ENCODE results near the gene UBE2O. TPM values are rescaled to one million over a fixed set of nuclear protein-coding genes. Genes with fewer than 3 reads are reported as not detected.

Gene UBE2O
- total RNA-seq, 2 experiments from 2014 or later = 26.5 to 28.9 TPM

DNA sequence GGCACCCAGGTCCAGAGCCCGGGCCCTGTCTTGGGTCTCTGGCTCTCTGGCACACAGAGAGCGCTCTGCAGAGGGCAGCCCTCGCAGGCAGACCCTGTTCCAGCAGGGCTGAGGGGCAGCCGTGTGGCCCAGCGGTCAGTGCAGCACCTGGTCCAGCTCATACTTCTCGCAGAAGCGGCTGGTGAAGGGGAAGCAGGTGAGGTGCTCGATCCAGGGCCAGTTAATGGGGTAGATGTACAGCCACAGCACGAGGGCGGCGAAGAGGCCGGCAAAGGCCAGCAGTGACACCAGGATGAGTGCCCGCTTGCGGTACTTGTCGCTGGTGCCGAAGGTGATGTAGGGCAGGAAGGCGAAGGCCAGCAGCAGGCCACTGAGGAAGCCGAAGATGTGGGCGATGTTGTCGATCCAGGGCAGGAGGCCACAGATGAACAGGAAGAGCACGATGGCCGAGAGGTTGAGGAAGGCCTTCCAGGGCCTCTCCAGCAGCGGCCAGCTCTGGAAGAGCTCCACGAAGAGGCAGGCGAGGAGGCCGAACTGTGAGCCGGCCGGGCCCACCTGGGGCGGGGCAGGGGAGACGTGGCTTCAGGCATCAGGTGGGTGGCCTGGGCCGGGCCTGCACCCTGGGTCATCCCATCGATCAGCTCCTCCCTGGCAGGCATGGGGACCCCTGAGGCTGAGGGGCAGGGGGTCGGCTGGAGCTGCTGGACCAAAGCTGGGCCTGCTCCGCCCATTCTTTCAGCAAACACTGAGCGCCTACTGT, 18.7 kb upstream of the UBE2O start:
- Mint-ChIP-seq H3K4me3 (no peak overlapping the region), H3K4me1 (no peaks in the 10 kb centered on the region), H3K36me3 (ENCODE audit: low read depth) (peaks cover 10% of the 10 kb centered on the region), H3K27ac (no peak overlapping the region), H3K27me3 (no peaks in the 10 kb centered on the region), H3K9me3 (no peaks in the 10 kb centered on the region)
- no peak for DNase-seq
- POLR2A ChIA-PET = interaction anchor here (2.0 kb wide), 1 partner anchor 20 kb away, joined by 6 read pairs; no protein-coding TSS in a partner anchor
- CTCF ChIA-PET = interaction anchor here (1.6 kb wide), 1 partner anchor 30 kb away, joined by 3 read pairs; no protein-coding TSS in a partner anchor

- no peak for DNase-seq
- H3K27ac Mint-ChIP-seq = no peak overlapping the region
- no peak overlapping the region for H3K4me3 Mint-ChIP-seq
- peaks cover 10% of the 10 kb centered on the region for H3K36me3 Mint-ChIP-seq (ENCODE audit: low read depth)
- no peaks in the 10 kb centered on the region for H3K9me3 Mint-ChIP-seq
- CTCF ChIA-PET = interaction anchor here (0.7 to 1.6 kb wide), 2 partner anchors 32 to 33 kb away, joined by 3 read pairs; no protein-coding TSS in a partner anchor
- H3K4me1 Mint-ChIP-seq = peaks cover 4% of the 10 kb centered on the region
- peaks cover 2% of the 10 kb centered on the region for H3K27me3 Mint-ChIP-seq
- POLR2A ChIA-PET = interaction anchor here (1.5 kb wide), 1 partner anchor 32 kb away, joined by 3 read pairs; no protein-coding TSS in a partner anchor
Measured at GRCh38 chr17:76469991-76470739, 17.2 kb upstream of the UBE2O start.

DNA sequence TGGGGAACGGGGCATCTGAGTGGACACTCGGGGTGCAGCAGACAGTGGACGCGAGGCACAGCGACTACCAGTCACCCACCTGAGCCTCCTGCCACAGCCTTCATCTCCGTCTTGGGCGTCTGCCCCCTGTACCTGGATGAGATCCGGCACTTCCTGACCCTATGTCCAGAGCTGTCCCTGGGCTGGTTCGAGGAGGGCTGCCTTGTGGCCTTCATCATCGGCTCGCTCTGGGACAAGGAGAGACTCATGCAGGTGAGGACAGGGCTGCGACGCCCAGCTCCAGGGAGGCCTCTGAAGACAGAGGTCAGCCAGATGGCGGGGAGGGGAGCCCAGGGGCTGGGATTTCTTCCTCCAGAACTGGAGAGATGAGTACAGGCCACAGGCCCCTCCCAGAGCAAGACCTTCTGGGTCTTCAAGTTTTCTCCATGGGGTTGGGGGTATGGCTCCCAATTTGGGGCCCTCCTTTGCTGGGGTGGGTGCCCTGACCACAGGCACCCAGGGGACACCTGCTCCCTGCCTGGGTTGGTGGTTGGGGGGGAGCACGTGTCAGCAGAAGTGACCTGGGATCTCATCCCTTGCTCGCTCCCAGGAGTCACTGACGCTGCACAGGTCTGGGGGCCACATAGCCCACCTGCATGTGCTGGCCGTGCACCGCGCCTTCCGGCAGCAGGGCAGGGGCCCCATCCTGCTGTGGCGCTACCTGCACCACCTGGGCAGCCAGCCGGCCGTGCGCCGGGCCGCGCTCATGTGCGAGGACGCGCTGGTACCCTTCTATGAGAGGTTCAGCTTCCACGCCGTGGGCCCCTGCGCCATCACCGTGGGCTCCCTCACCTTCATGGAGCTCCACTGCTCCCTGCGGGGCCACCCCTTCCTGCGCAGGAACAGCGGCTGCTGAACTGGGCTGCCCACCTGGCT, 16.4 kb upstream of the UBE2O start:
- no peaks in the 10 kb centered on the region for H3K9me3 Mint-ChIP-seq
- ChIA-PET POLR2A (interaction anchor here (1.4 to 1.5 kb wide), 2 partner anchors 10 to 33 kb away, joined by 3 read pairs; no protein-coding TSS in a partner anchor), CTCF (interaction anchor here (0.7 to 3.1 kb wide), 2 partner anchors 33 to 34 kb away, joined by 3 to 20 read pairs; partner anchors contain the start of gene RHBDF2)
- DNase-seq = no peak
- peaks cover 10% of the 10 kb centered on the region for H3K36me3 Mint-ChIP-seq (ENCODE audit: low read depth)
- H3K27ac Mint-ChIP-seq = no peak overlapping the region
- peaks cover 4% of the 10 kb centered on the region for H3K4me1 Mint-ChIP-seq
- peaks cover 2% of the 10 kb centered on the region for H3K27me3 Mint-ChIP-seq
- H3K4me3 Mint-ChIP-seq = no peak overlapping the region

DNA sequence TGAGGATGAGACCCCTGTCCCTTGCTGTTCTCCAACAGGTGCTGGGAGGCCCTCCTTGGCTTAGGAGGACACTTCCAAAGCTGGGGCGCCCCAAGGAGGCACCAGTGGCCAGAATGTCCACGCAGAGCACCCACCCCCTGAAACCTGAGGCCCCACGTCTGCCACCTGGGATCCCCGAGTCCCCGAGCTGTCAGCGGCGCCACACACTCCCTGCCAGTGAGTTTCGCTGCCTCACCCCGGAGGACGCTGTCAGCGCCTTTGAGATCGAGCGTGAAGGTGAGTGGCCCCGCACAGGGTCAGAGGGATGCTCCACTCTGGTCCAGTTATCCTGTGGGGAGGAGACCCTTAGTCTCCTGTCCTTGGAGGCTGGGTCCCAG, 15.7 kb upstream of the UBE2O start:
- POLR2A ChIA-PET = interaction anchor here (1.4 to 1.6 kb wide), 3 partner anchors 9 to 34 kb away, joined by 3 to 5 read pairs (median 3); no protein-coding TSS in a partner anchor
- H3K36me3 Mint-ChIP-seq (ENCODE audit: low read depth) = peaks cover 10% of the 10 kb centered on the region
- H3K27me3 Mint-ChIP-seq = peaks cover 4% of the 10 kb centered on the region
- H3K9me3 Mint-ChIP-seq = no peaks in the 10 kb centered on the region
- no peak overlapping the region for H3K4me3 Mint-ChIP-seq
- no peak overlapping the region for H3K27ac Mint-ChIP-seq
- CTCF ChIA-PET = interaction anchor here (1.2 to 3.1 kb wide), 3 partner anchors 9 to 38 kb away, joined by 5 to 28 read pairs (median 20); partner anchors contain the start of gene RHBDF2
- DNase-seq = no peak
- H3K4me1 Mint-ChIP-seq = peaks cover 4% of the 10 kb centered on the region

- peaks cover 4% of the 10 kb centered on the region for H3K4me1 Mint-ChIP-seq
- H3K36me3 Mint-ChIP-seq (ENCODE audit: low read depth) = peaks cover 7% of the 10 kb centered on the region
- ChIA-PET CTCF (interaction anchor here (1.0 to 3.1 kb wide), 9 partner anchors 9 to 41 kb away, joined by 3 to 28 read pairs (median 5); partner anchors contain the start of genes RHBDF2 and UBE2O), POLR2A (interaction anchor here (0.8 to 1.6 kb wide), 4 partner anchors 9 to 39 kb away, joined by 3 to 5 read pairs (median 4); no protein-coding TSS in a partner anchor)
- H3K9me3 Mint-ChIP-seq = no peaks in the 10 kb centered on the region
- no peak for DNase-seq
- H3K4me3 Mint-ChIP-seq = no peak overlapping the region
- no peak overlapping the region for H3K27ac Mint-ChIP-seq
- peaks cover 5% of the 10 kb centered on the region for H3K27me3 Mint-ChIP-seq
Measured at GRCh38 chr17:76467809-76468633, 15.1 kb upstream of the UBE2O start.

GRCh38 chr17:76467366-76467765, 14.4 kb upstream of the UBE2O start, which contains the start of gene AANAT:
TSS of gene AANAT (plus strand) at chr17:76467603. CDS start at chr17:76468747, 1,144 bp downstream.
- Mint-ChIP-seq H3K27me3 (peaks cover 5% of the 10 kb centered on the region), H3K4me1 (peaks cover 4% of the 10 kb centered on the region), H3K27ac (no peak within 1 kb of the TSS), H3K36me3 (ENCODE audit: low read depth) (peaks cover 5% of the 10 kb centered on the region), H3K9me3 (no peaks in the 10 kb centered on the region), H3K4me3 (no peak within 1 kb of the TSS)
- DNase-seq = no peak
- ChIA-PET CTCF (interaction anchor here (0.9 to 3.1 kb wide), 14 partner anchors 8 to 214 kb away, joined by 3 to 28 read pairs (median 4); partner anchors contain the start of genes RHBDF2 and UBE2O), POLR2A (interaction anchor here (0.8 to 1.6 kb wide), 4 partner anchors 25 to 40 kb away, joined by 3 to 5 read pairs (median 4); no protein-coding TSS in a partner anchor)

GRCh38 chr17:76466775-76467130, 13.8 kb upstream of the UBE2O start:
- no peak for DNase-seq
- no peaks in the 10 kb centered on the region for H3K9me3 Mint-ChIP-seq
- peaks cover 4% of the 10 kb centered on the region for H3K4me1 Mint-ChIP-seq
- H3K36me3 Mint-ChIP-seq (ENCODE audit: low read depth) = peaks cover 4% of the 10 kb centered on the region
- H3K27me3 Mint-ChIP-seq = peaks cover 8% of the 10 kb centered on the region
- no peak overlapping the region for H3K4me3 Mint-ChIP-seq
- no peak overlapping the region for H3K27ac Mint-ChIP-seq
- CTCF ChIA-PET = interaction anchor here (0.9 to 3.1 kb wide), 12 partner anchors 9 to 215 kb away, joined by 3 to 28 read pairs (median 4); partner anchors contain the start of genes RHBDF2 and UBE2O
- POLR2A ChIA-PET = interaction anchor here (0.9 to 1.6 kb wide), 4 partner anchors 26 to 40 kb away, joined by 3 to 5 read pairs (median 4); no protein-coding TSS in a partner anchor

DNA sequence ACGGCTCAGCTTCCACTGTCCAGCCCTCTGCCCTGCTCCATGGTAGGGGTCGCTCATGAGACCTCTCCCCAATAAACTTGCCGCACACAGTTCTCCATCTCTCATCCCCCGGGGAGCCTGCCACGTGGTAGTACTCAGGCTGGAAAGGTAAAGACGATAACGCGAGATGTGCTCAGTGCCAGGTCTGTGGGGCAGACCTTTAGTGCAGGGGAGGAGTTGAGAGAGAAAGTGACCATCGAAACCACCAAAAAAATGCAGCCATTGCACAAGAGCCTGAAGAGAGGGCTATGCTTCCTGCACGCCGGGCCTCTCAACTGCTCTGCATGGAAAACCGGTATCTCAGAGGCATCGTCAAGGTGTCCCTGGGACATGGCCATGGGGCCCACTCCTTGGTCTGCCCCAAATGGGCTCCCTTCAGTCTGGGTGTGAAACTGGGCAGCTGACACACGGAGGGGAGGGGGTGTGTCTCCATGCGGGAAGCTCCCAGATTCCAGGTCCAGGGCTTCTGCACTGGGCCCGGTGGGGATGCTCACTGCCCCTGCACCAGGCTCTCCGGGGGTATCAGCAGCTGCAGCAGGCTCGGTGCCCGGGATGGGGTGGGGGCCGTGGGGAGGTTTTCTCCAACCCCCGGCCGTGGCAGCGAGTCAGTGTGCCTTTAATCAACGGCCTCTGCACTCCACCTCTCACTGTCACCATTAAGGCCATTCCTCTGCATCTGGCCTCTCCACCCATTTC, 9.8 kb upstream of the UBE2O start:
- Mint-ChIP-seq H3K4me3 (no peak overlapping the region), H3K27ac (no peak overlapping the region), H3K27me3 (peaks cover 9% of the 10 kb centered on the region), H3K9me3 (no peaks in the 10 kb centered on the region), H3K36me3 (ENCODE audit: low read depth) (no peaks in the 10 kb centered on the region), H3K4me1 (peaks cover 4% of the 10 kb centered on the region)
- POLR2A ChIA-PET = interaction anchor here (1.3 kb wide), 1 partner anchor 49 kb away, joined by 3 read pairs; no protein-coding TSS in a partner anchor
- no peak for DNase-seq
- CTCF ChIA-PET = interaction anchor here (1.3 to 2.0 kb wide), 3 partner anchors 9 to 44 kb away, joined by 5 to 8 read pairs (median 7); partner anchors contain the start of genes RHBDF2 and UBE2O

- Mint-ChIP-seq H3K27ac (no peak overlapping the region), H3K27me3 (peaks cover 9% of the 10 kb centered on the region), H3K4me3 (no peak overlapping the region), H3K36me3 (ENCODE audit: low read depth) (no peaks in the 10 kb centered on the region), H3K4me1 (peaks cover 4% of the 10 kb centered on the region), H3K9me3 (no peaks in the 10 kb centered on the region)
- POLR2A ChIA-PET = interaction anchor here (1.3 kb wide), 1 partner anchor 50 kb away, joined by 3 read pairs; no protein-coding TSS in a partner anchor
- DNase-seq = no peak
- CTCF ChIA-PET = interaction anchor here (1.3 to 2.0 kb wide), 3 partner anchors 8 to 45 kb away, joined by 5 to 8 read pairs (median 7); partner anchors contain the start of genes RHBDF2 and UBE2O
Measured at GRCh38 chr17:76461765-76462555, 9.0 kb upstream of the UBE2O start.

GRCh38 chr17:76459674-76460073, 6.7 kb upstream of the UBE2O start:
- POLR2A ChIA-PET = interaction anchor here (1.2 to 1.4 kb wide), 2 partner anchors 9 to 97 kb away, joined by 3 to 4 read pairs; no protein-coding TSS in a partner anchor
- DNase-seq = no peak
- H3K9me3 Mint-ChIP-seq = no peaks in the 10 kb centered on the region
- peaks cover 8% of the 10 kb centered on the region for H3K27me3 Mint-ChIP-seq
- CTCF ChIA-PET = interaction anchor here (1.0 to 1.2 kb wide), 7 partner anchors 8 to 212 kb away, joined by 3 to 5 read pairs (median 3); partner anchors contain the start of gene AANAT
- H3K36me3 Mint-ChIP-seq (ENCODE audit: low read depth) = no peaks in the 10 kb centered on the region
- no peak overlapping the region for H3K27ac Mint-ChIP-seq
- H3K4me1 Mint-ChIP-seq = no peaks in the 10 kb centered on the region
- no peak overlapping the region for H3K4me3 Mint-ChIP-seq

All from activated CD4-positive, alpha-beta memory T cell treated with anti-CD3 and anti-CD28 coated beads, Interleukin-2, amount 10 ng/mL, durations not matched to agents 7 days and 5 days (primary cell).